ENCODE results near the gene PXYLP1. TPM values are rescaled to one million over a fixed set of nuclear protein-coding genes. Genes with fewer than 3 reads are reported as not detected.
A peak's percentile ranks its signal among the peaks of the same experiment; 100 is the strongest.

The PXYLP1 gene
- polyA plus RNA-seq, 1 donor from 2014 or later = 109 TPM

DNA sequence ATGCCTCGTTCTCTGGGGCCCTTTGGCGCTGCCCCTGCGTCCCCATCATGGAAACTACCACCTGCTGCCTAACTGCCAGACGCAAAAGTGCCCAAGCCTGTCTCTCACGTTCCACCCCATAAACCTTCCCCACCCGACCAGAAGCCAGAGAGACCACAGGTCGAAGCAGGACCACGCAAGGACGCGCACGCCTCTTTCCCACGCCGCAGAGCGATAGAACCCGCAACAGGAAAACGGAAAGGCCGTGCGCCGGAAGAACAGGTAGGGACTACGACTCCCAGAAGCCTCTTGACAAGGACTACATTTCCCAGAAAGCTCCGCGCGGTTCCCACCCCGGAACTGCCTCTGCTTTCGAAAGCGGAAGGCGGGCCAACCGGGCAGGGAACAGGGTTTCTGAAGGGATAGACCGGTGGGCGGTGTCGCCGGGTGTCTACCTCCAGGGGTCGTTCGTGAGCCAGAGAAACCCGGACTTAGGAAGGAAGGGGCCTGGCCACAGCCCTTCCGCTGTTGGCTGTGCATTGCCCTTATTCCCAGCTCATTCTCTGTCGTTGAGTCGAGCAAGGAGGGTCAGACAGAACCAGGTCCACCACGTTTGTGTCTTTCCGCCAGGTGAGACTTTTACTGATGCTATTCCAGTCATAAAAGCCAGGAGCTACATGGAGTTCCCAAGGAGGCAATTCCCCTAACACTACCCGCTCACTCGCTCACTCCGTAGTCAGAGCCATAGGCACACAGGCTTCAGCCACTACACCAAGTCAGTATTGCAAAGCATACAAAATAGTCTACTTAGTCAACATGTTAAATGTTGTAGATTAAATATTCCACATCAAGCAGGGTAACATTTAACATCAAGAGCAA, 80.1 kb downstream of the PXYLP1 start:
- Histone ChIP-seq H3K79me2 (replicated peaks; ENCODE audit: insufficient read depth, low read length) (no peaks in the 10 kb centered on the region), H3K27me3 (ENCODE audit: insufficient read depth, low read depth, low read length) (no peaks in the 10 kb centered on the region), H3K4me2 (ENCODE audit: low read length) (peak overlapping the region; percentile 99), H2AFZ (ENCODE audit: low read depth, low read length) (peak overlapping the region; percentile 95), H4K20me1 (ENCODE audit: insufficient read depth) (no peaks in the 10 kb centered on the region), H3K36me3 (ENCODE audit: insufficient read depth, low read length) (no peaks in the 10 kb centered on the region), H3K9me3 (ENCODE audit: low read length) (no peaks in the 10 kb centered on the region), H3K9ac (ENCODE audit: low read length) (peak overlapping the region; percentile 69), H3F3A (ENCODE audit: insufficient read depth, low read length, poor library complexity, severe bottlenecking) (no peaks in the 10 kb centered on the region), H3K4me3 (ENCODE audit: low read length) (peak overlapping the region; percentile 82), H3K9me2 (ENCODE audit: insufficient read depth, low read length) (no peaks in the 10 kb centered on the region), H3K27ac (ENCODE audit: low read length) (peak overlapping the region; percentile 81)
- peak; percentile 27 for TF ChIP-seq EP300 (conservative IDR thresholded peaks at IDR 0.05; ENCODE audit: poor library complexity, severe bottlenecking)
- peak; percentile 73 for TF ChIP-seq TAF1 (IDR thresholded peaks at IDR 0.05; ENCODE audit: low read depth)
- no peak for TF ChIP-seq EZH2 (IDR thresholded peaks at IDR 0.05; ENCODE audit: borderline replicate concordance, insufficient read depth, low read length, poor library complexity, severe bottlenecking)
- TF ChIP-seq, protein P1, sequence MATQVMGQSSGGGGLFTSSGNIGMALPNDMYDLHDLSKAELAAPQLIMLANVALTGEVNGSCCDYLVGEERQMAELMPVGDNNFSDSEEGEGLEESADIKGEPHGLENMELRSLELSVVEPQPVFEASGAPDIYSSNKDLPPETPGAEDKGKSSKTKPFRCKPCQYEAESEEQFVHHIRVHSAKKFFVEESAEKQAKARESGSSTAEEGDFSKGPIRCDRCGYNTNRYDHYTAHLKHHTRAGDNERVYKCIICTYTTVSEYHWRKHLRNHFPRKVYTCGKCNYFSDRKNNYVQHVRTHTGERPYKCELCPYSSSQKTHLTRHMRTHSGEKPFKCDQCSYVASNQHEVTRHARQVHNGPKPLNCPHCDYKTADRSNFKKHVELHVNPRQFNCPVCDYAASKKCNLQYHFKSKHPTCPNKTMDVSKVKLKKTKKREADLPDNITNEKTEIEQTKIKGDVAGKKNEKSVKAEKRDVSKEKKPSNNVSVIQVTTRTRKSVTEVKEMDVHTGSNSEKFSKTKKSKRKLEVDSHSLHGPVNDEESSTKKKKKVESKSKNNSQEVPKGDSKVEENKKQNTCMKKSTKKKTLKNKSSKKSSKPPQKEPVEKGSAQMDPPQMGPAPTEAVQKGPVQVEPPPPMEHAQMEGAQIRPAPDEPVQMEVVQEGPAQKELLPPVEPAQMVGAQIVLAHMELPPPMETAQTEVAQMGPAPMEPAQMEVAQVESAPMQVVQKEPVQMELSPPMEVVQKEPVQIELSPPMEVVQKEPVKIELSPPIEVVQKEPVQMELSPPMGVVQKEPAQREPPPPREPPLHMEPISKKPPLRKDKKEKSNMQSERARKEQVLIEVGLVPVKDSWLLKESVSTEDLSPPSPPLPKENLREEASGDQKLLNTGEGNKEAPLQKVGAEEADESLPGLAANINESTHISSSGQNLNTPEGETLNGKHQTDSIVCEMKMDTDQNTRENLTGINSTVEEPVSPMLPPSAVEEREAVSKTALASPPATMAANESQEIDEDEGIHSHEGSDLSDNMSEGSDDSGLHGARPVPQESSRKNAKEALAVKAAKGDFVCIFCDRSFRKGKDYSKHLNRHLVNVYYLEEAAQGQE (IDR thresholded peaks at IDR 0.05; ENCODE audit: borderline replicate concordance) = peak; percentile 55
- peak; percentile 96 for TF ChIP-seq SMC3 (conservative IDR thresholded peaks at IDR 0.05; ENCODE audit: poor library complexity)
- TF ChIP-seq MXI1 (conservative IDR thresholded peaks at IDR 0.05; ENCODE audit: poor library complexity, severe bottlenecking) = peak; percentile 97
- peak; percentile 93 for TF ChIP-seq POLR2AphosphoS5 (IDR thresholded peaks at IDR 0.05)
- TF ChIP-seq RAD21 (conservative IDR thresholded peaks at IDR 0.05) = peak; percentile 92
- TF ChIP-seq, protein P2, sequence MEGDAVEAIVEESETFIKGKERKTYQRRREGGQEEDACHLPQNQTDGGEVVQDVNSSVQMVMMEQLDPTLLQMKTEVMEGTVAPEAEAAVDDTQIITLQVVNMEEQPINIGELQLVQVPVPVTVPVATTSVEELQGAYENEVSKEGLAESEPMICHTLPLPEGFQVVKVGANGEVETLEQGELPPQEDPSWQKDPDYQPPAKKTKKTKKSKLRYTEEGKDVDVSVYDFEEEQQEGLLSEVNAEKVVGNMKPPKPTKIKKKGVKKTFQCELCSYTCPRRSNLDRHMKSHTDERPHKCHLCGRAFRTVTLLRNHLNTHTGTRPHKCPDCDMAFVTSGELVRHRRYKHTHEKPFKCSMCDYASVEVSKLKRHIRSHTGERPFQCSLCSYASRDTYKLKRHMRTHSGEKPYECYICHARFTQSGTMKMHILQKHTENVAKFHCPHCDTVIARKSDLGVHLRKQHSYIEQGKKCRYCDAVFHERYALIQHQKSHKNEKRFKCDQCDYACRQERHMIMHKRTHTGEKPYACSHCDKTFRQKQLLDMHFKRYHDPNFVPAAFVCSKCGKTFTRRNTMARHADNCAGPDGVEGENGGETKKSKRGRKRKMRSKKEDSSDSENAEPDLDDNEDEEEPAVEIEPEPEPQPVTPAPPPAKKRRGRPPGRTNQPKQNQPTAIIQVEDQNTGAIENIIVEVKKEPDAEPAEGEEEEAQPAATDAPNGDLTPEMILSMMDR (IDR thresholded peaks at IDR 0.05; ENCODE audit: poor library complexity, severe bottlenecking) = peak; percentile 98

DNA sequence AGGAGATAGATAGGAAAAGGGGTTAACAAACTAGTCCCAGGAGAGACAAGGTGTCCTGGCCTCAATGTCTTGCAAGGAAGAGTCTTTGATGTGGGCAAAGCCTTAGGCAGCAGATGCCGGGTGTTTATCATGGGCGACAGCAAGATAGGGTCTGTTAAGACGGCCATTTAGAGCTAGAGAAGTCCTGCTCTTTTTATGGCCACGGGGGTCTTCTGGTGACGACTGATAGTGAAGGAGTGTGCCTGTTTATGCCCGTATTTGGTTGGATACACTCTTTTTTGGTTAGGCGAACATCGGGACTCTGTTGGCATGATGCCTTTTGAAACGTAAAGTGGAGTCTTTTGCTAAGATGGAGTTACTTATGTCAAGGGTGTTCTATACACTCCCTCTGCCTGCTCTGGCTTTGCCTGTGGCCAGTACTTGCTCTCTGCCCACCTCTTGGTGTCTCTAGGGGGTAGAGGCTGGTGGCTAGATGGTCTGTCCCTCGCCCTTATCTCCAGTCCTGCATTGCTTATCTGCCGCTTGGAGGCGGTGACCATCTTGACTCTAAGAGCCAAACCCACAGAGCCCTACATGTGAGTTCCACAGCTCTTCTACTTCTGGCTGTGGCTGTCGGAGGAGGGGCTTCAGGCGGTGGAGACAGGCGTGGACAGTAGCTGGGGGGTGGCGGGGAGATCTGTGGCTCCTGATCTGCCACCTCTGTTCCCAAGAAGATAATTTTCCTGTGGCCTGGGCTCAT, 80.9 kb downstream of the PXYLP1 start:
- no peaks in the 10 kb centered on the region for H3F3A ChIP-seq (ENCODE audit: insufficient read depth, low read length, poor library complexity, severe bottlenecking)
- no peaks in the 10 kb centered on the region for H3K27me3 ChIP-seq (ENCODE audit: insufficient read depth, low read depth, low read length)
- H3K9me2 ChIP-seq (ENCODE audit: insufficient read depth, low read length) = no peaks in the 10 kb centered on the region
- H3K9me3 ChIP-seq (ENCODE audit: low read length) = no peaks in the 10 kb centered on the region
- H2AFZ ChIP-seq (ENCODE audit: low read depth, low read length) = peak overlapping the region; percentile 93
- peak overlapping the region; percentile 82 for H3K4me3 ChIP-seq (ENCODE audit: low read length)
- no peaks in the 10 kb centered on the region for H3K36me3 ChIP-seq (ENCODE audit: insufficient read depth, low read length)
- H3K27ac ChIP-seq (ENCODE audit: low read length) = peak overlapping the region; percentile 81
- TF ChIP-seq SMC3 (conservative IDR thresholded peaks at IDR 0.05; ENCODE audit: poor library complexity) = no peak
- peak; percentile 5 for TF ChIP-seq TAF1 (IDR thresholded peaks at IDR 0.05; ENCODE audit: low read depth)
- no peak for TF ChIP-seq POLR2AphosphoS5 (IDR thresholded peaks at IDR 0.05)
- no peak for TF ChIP-seq EZH2 (IDR thresholded peaks at IDR 0.05; ENCODE audit: borderline replicate concordance, insufficient read depth, low read length, poor library complexity, severe bottlenecking)
- TF ChIP-seq, protein P2 (IDR thresholded peaks at IDR 0.05; ENCODE audit: poor library complexity, severe bottlenecking) = no peak
- H3K4me2 ChIP-seq (ENCODE audit: low read length) = peak overlapping the region; percentile 99
- H3K9ac ChIP-seq (ENCODE audit: low read length) = peak overlapping the region; percentile 57
- H4K20me1 ChIP-seq (ENCODE audit: insufficient read depth) = no peaks in the 10 kb centered on the region
- no peaks in the 10 kb centered on the region for H3K79me2 ChIP-seq (replicated peaks; ENCODE audit: insufficient read depth, low read length)

All from neural cell (in vitro differentiated cells).